ENCODE results near the gene LAMA3.

GRCh38 chr18:23838233-23838632, 149.0 kb downstream of the LAMA3 start:
- TF ChIP-seq CTCF (IDR thresholded peaks at IDR 0.05) (no peak), POLR2AphosphoS5 (IDR thresholded peaks at IDR 0.05; ENCODE audit: low read depth, low read length) (no peak), REST (IDR thresholded peaks at IDR 0.05; ENCODE audit: insufficient read depth in 1 of 2, low read depth in 2 of 2, low read length in 1 of 2) (no peak)

All from Panc1 (cell line).